GM04504 (cell line): ENCODE results near the gene STMN3.
"Not testable (repeated sequence)": the region's sequence is repeated elsewhere in the genome, so short reads cannot be mapped to it uniquely, and the experiment has no call there.

Source experiments
- DNase-seq: peaks from one replicate; pipeline ENCODE4 v3.0.0-alpha.2; 2012; ENCODE audit warnings: low read depth

Gene STMN3

DNA sequence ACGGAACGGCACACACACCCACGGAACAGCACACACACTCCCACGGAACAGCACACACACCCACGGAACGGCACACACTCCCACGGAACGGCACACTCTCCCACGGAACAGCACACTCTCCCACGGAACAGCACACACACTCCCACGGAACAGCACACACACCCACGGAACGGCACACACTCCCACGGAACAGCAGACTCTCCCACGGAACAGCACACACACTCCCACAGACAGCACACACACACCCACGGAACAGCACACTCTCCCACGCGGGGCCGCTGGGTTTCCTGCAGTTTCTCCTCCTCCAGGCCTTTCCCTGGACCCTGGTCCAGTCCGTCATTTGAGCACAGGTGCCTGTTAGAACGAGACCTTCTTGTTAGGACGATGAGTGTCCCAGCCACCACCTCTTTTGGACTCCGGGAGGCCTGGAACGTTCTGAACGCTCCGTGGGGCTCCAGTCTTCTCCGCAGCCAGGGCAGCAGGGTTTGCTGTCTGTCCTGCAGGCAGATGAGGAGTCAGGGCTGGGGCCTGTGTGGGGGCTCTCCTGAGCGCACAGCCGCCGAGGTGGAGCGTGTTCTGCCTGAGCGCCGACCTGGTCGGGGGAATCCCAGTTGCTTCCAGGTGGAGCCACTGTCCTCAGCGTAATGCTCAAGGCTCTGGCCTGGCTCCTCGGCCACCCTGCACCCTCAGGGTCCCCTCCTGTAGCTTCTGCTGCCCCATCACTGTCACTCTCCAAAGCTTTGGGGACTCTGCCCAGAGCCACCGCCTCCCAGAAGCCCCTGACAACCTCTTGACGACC is 25.6 kb upstream of the STMN3 start:
- no peak for DNase-seq

DNA sequence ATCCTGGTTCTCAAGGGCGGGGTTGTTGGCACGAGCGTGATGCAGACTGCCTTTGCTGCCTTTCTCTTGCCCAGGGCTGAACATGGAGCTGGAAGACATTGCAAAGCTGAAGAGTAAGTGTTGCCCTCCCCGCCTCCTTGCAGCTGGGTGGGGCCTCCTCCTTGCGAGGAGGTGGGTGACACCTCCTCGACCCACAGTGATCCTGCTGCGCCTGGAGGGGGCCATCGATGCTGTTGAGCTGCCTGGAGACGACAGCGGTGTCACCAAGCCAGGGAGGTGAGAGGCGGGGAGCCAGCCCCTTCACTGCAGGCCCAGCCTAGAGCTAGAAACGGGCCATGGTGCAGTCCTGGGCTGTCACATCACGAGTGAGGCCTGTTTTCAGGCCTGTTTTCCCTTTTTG is 24.8 kb upstream of the STMN3 start:
- DNase-seq: no peak

DNA sequence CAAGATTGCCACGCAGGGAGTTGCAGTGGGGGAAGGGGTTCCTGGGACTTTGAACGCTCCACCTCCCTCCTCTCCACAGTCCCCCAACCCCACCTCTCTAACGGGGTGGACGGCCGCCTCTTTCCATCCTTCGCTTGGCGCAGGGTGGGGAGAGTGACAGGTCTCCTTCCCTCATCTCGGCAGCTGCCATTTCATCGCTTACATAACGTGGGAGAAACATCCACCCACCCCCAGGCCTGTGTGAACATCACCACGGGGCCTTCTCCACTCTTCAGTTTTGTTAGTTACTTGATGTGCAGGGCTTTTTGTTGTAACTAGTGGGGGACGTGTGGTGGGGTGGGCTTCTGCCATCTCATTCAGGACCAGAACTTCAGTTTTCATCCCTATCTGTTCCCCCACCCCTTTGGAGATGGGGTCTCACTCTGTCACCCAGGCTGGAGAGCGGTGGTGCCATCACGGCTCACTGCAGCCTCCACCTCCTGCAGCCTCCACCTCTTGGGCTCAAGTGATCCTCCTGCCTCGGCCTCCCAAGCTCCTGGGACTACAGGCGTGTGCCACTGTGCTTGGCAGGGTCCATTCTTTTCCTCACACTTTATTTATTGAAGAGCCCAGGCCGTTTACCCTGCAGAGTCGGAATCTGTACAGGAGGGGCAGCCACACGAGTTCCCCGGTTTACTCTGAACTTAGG is 22.6 kb upstream of the STMN3 start:
- DNase-seq: no peak

DNA sequence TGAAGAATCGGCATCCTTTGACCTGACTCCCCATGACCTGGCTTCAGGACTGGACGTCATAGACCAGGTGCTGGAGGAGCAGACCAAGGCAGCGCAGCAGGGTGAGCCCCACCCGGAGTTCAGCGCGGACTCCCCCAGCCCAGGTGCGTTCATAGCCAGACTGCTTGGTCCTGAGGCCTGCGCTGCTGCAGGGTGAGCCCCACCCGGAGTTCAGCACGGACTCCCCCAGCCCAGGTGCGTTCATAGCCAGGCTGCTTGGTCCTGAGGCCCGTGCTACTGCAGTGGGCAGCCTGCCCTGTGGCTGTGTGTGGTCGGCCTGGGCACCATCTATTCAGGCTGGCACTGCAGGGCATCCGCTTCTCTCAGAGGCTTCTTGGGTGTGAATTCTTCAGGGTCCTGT is 20.7 kb upstream of the STMN3 start:
- DNase-seq: no peak

DNA sequence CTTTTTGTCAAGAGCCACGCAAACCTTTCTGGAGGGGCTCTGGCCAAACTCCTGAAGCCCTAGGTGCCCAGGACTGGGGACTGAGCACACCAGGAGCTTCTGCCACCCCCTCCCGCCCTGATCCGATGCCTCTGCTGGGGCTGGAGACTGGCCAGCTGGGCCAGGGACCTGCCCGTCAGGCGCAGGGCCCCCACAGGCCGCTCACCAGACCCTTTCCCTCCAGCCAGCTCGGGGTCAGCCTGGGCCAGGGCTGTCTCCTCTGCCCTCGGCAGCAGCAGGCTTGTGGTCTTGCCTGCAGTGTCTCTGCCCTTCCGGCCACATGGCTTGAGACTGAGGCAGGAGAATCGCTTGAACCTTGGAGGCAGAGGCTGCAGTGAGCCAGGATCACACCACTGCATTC is 19.4 kb upstream of the STMN3 start:
- no peak for DNase-seq

DNA sequence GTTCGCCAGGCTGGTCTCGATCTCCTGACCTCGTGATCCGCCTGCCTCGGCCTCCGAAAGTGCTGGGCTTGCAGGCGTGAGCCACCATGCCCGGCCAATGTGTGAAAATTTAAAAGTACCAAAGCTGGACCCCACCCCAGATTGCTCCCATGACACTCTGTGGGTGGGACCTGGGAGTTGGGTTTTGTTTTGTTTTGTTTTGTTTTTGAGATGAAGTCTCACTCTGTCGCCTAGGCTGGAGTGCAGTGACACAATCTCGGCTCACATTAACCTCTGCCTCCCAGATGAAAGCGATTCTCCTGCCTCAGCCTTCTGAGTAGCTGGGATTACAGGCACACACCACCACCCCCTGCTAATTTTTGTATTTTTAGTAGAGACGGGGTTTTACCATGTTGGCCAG is 18.5 kb upstream of the STMN3 start:
- DNase-seq: not testable (repeated sequence)

DNA sequence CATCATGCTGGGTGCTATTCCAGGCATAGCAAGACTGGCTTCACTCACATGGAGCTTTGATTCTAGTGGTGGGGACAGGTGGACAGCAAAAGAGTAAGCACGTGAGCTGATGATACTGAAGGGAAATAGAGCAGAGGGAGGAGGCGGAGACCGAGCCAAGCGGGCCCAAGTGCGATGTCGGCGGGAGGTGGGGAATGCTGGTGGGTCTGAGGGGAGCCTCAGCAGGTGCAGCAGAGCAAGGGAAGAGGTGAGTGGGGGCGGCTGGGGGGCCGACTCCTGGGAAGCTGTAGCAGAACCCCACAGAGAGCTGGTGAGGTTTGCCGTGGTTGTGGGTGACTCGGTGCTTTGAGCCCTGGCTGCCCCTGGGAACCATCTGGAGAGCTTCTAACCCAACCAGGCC is 15.1 kb upstream of the STMN3 start:
- no peak for DNase-seq

DNA sequence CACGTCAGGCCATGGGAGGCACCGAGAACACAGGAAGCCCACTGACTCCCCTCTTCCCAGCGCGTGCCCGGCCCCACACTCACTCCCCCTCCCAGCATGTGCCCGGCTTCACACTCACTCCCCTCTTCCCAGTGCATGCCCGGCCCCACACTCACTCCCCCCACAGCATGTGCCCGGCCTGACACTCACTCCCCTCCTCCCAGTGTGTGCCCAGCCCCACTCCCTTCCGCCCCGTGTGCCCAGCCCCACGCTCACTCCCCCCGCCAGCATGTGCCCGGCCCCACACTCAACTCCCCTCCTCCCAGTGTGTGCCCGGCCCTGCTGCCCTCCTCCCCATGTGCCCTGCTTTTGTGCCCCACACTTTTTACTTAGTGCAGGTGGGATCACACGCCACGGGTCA is 14.6 kb upstream of the STMN3 start:
- no peak for DNase-seq

DNA sequence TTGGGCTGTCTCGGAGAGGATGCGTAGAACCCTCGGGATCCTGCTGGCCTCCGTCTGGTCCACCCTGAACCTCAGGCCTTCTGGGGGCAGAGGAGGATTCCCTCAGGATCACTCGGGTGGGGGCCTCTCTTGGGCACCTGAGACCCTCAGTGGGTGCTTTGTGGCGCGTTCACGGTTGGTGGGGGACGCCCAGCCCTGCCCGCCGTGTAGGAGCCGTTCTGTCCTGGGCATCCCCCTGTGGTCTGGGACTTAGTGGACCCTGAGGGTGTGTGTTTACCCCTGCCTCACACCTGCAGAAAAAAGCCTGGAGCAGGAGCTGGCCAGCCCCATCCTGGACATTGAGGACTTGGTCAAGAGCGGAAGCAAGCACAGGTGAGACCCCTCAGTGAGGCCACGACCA is 12.5 kb upstream of the STMN3 start:
- no peak for DNase-seq

DNA sequence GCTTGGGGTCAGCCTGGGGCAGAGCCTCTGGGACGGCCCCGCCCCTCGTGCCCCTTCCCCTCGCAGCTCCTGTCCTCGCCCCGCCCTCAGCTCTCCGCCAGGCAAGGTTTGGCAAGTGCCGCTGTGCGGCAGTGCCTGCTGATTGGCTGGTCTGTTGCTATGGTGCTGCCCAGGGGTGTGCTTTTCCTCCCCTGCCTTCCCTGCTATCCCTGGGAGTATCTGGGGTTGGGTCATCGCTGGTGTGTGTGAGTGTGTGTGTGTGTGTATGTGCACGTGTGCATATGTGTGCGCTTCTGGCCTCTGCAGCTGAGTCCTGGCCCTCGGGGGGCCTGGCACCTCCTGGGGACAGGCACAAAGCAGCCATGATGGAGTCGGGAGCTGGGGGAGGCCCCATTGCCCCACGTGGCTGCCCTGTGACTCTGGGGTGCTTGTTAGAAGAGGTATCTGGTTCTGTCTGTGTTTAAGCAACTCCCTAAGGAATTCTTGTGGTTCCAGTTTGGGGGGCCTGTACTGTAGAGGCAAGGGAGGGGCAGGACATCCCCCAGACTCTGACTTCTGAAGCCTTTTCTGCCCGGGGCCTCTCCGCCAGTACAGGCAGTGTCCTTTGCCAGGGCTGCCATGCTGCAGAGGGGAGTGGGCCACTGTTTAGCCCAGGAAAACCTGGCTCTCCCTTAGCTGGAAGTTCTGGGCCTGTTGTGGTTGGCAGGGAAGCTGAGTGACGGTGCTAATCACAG is 11.8 kb upstream of the STMN3 start:
- DNase-seq: no peak

DNA sequence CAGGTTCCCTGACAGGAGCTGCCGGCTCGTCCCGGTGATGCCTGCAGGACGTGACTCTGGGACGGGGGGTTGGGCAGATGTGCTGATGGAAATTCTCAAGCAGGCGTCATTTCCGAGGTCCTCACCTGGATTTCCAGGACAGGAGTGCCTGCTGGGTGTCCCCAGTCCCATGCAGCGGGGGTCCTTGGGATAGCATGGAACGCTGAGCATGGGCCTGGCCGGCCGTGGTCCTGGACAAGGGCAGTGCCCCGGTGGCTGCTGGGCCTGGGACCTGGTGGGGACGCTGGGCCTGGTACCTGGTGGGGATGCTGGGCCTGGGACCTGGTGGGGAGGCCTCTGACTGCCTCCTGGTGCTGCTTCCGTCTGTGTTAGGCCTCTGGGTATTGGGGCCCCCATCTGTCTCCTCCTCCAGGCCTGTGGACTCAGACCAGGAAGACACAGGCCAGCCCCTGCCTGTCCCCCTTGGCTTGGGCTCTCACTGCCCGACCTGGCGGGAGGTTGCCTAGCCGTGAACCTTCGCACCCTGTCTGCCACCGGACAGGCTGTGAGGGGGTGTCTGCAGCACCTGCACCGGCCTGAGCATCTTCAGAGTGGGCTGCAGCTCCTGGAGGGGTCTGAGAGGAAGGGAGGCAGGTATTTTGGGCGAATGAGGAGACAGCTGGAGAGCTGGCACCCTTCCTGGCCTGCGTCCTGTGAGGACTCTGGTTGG is 11.1 kb upstream of the STMN3 start:
- no peak for DNase-seq

DNA sequence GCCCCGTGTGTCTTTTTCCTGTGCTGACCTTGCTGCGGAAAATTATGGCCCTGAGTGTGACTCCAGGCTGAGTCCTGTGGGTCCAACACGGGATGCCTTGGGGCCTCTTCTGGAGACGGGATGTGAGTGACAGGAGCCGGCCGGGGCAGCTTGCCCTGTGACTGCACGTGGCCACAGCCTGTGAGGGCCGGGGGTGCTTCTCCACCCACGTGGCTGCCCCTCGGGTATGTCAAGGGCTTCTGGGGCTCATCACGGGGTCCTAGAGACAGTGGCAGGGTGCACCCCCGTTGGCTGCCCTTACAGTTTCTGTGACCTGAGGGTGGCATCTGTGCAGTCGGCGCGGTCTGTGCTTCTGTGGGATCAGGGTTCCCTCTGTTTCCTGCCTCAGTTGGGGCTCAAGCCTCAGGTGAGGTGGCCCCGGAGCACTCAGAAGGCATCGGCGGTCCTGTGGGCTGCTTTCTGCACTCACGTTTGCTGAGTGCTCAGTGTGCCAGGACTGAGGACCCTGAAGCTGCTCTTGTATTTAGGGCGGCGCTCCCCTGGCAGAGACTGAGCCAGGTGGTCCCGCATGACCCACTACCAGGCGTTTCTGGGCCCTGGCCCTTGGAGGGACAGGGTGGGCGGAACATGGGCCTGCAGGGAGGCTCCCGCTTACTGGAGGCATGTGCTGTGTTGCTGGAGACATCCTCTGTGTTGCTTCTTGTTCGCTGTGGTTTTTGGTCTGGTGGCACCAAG is 10.3 kb upstream of the STMN3 start:
- DNase-seq: no peak

DNA sequence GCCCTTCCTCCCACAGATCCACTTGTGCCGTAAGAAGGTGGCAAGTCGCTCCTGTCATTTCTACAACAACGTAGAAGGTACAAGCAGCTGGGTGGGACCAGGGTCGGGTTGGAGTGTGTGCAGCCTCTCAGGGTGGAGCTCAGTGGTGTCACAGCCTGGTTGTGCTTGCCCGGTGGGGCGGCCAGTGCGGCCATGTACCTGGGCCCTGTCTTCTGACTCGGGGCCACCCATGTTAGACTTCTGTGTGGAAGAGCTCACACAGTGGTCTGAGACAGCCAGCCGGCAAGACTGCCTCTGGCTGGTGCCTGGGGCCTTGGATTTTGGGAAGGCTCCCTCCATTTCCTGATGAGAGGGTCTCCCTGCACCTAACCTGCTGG is 9.6 kb upstream of the STMN3 start:
- DNase-seq: no peak

DNA sequence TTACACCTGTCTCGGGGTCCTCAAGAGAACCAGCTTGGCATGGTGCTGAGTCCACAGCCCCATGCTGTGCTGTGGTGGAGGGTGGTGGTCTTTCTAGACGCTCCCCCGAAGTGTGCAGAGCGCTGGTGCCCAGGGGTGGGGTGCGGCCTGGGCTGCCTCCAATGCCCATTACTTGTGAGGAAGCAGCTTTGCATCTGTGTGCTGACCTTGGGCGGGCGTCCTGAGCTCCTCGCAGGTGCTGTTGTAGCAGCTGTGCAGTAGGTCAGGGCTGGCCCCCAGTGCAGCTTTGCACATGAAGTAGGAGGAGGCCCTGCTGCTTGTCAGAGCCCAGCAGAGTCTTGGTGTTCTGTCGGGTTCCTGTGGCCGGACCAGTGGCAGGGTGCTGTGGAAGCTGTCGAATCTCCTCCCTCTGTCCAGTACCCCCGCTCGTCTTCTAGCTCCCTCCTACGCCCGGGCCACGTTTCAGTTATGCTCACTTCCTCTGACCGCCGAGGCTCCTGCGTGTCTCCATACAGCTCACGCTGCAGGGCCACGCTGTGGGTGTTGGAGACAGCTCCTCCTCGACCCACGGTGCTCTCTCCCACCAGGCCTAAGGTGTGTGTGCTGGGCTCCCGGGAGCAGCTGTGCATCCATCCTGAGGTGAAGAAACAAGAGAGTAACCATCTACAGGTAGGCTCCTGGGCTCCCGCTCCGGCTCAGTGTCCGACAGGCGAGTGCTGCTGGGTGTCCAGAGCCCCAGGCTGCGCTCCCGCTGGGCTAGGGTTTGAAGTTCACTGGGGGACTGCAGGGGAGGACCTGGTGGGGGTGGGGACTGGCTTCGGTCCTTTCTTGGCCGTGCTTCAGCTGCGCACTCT is 9.0 kb upstream of the STMN3 start:
- no peak for DNase-seq

DNA sequence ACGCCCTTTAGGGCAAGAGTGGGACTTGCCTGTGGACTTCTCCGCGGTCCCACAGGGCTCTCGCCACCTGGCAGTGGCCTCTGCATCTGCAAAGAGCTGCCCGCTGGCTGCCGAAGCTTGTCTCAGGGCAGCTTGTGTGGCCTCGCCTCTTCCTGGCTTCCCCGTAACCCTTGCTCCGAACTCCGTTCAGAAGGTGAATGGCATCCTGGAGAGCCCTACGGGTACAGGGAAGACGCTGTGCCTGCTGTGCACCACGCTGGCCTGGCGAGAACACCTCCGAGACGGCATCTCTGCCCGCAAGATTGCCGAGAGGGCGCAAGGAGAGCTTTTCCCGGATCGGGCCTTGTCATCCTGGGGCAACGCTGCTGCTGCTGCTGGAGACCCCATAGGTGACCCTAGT is 7.9 kb upstream of the STMN3 start:
- DNase-seq: no peak

DNA sequence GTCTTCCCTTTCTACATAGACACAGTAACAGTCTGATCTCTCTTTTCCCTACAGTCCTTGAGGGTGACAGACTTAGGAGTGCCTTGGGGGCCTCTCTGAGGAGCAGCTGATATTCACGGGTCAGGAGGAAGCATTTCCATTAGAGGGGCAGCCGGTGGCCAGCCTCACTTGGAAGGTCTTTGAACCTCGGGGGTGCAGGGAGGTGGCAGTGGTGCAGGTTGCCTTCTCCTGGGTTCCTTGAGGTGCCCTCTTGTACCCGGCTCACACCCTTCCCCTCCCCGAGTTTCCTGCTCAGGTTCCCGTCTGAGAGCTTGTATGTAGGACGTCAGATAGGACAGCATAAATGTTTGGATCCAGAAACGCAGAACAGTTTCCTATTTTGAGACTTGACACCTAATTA is 7.4 kb upstream of the STMN3 start:
- no peak for DNase-seq

DNA sequence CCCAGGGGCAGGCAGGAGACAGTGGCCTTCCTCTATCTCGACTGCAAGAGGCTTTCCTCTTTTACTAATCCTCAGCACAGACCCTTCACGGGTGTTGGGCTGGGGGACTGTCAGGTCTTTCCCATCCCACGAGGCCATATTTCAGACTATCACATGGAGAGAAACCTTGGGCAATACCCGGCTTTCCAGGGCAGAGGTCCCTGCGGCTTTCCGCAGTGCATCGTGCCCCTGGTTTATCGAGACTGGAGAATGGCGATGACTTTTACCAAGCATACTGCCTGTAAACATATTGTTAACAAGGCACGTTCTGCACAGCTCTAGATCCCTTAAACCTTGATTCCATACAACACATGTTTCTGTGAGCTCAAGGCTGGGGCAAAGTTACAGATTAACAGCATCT is 7.0 kb upstream of the STMN3 start:
- DNase-seq: not testable (repeated sequence)

DNA sequence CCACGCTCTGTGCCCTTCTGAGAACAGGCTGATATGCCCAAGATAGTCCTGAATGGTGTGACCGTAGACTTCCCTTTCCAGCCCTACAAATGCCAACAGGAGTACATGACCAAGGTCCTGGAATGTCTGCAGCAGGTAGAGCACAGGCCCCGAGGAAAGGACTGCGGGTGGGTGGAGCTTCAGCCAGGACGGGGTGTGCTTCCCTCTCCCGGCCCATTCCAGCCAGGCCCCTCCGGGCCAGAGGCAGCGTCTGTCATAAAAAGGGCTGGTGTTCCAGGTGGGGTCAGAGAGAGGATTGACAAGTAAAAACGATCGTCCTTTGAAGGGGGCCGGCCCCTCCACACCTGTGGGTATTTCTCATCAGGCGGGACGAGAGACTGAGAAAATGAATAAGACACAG is 6.1 kb upstream of the STMN3 start:
- no peak for DNase-seq

DNA sequence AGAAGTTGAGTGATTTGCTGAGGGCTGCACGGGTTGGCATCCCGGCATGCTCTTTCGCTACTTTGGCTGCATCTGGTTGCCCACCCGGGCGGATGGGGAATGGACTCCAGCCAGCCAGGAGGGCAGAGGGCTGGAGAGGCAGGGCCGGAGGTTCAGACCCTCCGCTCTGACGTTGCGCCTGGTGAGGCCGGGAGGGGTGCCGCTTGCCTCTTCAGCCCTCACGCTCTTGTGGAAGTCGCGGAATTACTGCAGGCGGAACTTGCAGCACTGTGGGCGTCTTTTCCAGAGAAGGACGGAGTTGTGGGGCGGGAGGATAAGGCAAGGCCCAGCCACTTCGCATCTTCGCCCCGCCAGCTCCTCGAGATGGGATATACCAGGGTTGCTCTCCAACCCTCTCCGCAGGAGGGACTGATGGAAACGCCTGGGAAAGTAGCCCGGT is 5.5 kb upstream of the STMN3 start:
- DNase-seq: no peak

DNA sequence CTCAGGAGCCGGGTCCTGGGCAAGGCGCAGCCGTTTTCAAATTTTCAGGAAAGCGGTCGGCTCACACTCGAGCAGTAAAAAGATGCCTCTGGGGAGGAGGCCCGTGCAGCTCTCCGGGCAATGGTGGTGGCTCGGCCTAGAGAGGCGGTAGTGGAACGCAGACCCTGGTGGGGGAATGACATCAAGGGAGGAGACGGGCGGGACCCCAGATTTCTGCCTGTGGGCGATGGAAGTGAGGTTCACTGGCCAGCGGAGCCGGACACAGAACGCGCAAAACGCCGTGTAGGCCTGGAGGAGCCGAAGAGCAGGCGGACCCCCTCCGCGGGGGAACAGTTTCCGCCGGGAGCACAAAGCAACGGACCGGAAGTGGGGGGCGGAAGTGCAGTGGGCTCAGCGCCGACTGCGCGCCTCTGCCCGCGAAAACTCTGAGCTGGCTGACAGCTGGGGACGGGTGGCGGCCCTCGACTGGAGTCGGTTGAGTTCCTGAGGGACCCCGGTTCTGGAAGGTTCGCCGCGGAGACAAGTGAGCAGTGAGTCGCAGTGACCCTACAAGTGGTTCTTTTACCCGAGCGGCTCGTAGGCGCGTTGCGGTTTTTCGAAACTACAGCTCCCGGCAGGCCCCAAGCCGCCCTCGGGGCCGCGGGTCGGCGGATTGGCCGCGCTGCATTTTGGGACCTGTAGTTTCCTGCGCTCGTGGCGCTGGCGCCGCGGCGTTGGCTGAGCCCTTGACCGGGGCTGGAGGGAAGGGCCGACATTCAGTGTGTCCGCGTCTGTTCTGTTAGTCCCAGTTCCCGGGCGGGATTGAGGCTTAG is 4.9 kb upstream of the STMN3 start, which contains the start of gene RTEL1:
Gene RTEL1 (plus strand): TSS at position 376 of the 812 bp plus-strand sequence. CDS start 1,091 bp downstream, outside the sequence.
- DNase-seq: peak; percentile 81
